GM18867 (cell line): ENCODE results near the gene TTC22.

Source experiments
- ATAC-seq: cut with Tn5 transposase; IDR thresholded peaks from one replicate; pipeline ENCODE4 v1.9.1; 2021; ENCODE audit warnings: mild to moderate bottlenecking, moderate library complexity; ENCODE audit not compliant: unreplicated experiment

TTC22 gene

DNA sequence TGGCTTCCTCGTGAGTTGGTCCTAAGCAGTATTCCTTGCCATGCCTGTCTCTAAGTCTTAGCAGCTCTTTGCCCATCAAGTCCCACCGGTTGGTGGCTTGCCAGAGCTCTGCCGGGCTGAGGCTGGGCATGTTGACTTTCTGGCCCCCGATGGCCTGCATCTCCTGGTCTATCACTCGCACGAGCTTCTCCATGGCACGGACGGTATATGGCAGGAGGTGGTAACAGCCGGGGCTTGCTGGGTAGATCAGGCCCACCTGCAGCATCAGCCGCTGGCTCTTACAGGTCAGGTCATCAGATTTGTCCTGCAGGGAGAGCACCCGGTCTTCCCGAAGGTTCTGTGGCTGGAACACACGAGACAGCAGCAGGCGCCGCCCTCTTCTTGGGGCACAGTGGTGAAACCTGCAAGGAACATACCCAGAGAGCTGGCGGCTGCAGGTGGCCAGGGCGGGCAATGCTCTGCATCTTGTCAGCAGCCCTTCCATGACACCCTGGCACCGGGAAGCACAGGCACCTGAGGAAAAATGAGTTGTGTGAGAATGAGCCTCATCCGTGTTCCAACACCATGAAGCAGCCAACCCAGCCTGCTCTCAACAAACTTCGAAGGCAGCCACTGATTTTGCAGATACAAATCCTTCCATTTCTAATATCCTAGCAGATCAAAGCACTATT, 42.3 kb downstream of the TTC22 start:
- ATAC-seq = no peak

- ATAC-seq = no peak
These were observed 43.3 kb downstream of the TTC22 start for GRCh38 chr1:54757833-54758232.

DNA sequence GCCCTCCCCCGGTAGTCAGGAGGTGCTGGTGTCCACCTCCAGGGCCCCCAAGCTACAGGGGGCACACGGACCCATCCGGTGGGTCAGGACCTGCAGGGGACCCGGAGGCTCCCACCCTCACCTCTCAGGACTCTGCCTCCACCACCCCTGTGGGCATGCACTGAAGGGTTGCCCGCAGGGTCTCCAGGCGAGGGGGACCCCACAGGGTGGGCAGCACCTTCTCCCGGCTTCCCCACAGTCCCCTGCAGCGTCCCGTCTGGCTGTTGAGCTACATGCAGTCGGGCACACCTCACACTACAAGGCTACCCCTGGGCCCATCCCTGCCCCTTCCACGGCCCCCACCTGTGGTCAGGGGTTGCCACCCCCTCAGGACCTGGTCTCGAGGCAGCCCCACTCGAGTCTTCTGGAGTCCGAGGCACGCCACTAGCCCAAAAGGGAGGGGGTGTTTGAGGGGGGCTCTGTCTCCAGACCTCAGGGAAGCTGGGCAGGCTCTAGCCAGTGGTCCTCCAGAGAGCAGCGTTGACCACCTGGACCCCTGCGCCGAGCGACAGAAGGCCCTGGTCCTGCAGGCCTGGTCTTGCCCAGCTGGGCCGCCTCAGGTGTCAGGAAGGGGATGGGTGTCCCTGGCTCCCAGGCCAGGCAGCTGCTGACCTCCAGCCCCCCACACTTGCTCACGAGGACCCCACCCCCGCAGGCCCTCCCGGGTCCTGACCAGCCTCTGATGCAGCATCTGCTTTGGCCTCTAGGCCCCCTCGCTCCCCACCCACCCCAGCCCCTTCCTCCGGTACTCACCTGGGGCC, 46.4 kb downstream of the TTC22 start:
- no peak for ATAC-seq

DNA sequence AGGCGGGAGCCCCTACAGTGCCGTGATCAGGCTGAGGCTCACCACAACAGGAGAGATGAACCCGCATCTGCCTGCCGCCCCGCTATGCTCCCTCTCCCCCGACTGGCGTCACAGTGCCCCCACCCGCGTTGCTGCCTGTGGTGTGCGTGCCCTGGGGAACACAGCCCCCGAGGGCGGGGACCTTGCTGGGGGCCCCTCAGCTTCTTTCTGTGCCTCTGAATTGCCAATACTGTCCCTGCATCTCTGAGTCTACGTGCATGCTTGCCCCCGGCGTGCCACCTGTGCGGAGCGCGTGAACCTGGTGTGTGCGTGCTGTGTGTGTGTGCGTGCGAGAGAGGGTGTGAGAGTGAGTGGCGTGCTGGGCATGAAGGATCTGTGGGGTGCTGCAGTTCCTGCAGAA, 47.1 kb downstream of the TTC22 start:
- ATAC-seq = no peak

DNA sequence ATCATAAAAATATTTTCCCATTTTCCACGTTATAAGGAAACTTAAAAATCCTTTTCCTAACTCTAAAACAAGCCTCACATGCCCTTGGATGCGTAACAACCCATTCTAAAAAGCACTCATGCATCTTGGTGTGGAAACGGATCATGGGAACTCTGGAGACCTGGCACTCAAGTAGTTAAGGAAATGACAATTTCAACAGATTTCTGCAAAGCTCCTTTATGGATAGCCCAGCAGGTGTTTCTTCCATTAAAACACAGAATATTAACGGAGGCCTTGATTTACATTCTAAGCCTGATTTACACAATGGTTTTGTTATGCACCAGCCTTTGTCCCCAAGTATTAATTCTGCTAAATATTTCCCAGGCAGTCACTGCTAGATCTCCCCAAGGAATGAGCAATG, 49.7 kb downstream of the TTC22 start:
- ATAC-seq = no peak

DNA sequence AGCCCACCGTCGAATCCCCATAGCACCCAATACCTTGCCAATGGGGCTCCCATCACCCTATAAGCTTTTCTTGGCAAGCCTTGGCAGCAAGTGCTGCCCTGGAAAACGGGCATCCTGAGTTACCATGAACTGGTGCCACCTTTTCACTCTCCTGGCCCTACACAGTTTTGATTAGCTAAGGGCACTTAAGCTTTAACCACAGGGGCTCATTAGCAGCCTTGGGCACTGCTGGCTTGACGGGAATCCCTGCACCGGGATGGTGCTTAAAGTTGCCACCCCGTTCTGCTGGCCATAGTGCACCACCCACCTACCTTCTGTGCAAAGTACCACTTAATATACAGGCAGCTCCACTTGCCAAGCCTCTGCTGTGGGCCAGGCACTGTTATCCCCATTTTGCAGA, 50.5 kb downstream of the TTC22 start:
- no peak for ATAC-seq

GRCh38 chr1:54748094-54748835, 52.9 kb downstream of the TTC22 start:
- no peak for ATAC-seq

- ATAC-seq = no peak
These were observed 55.3 kb downstream of the TTC22 start for GRCh38 chr1:54745864-54746263.

DNA sequence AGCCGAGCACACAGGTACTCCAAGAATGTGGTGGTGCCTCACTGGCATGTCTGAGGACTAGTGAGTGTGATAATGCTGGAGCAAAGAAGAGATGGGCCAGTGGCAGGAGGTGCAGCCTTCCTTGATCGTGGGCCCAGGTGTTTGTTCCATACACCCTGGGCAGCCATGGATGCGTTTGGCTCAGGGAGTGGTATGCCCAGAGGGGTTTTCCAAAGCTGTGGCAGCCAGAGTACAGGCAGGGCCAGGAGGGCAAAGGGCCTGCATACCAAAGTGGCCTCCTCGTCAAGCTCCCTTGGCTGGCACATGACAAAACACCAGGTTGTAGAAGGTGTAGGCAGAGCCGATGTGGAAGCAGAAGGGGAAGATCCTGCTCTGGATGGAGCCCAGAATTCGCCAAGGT, 55.8 kb downstream of the TTC22 start:
- no peak for ATAC-seq

DNA sequence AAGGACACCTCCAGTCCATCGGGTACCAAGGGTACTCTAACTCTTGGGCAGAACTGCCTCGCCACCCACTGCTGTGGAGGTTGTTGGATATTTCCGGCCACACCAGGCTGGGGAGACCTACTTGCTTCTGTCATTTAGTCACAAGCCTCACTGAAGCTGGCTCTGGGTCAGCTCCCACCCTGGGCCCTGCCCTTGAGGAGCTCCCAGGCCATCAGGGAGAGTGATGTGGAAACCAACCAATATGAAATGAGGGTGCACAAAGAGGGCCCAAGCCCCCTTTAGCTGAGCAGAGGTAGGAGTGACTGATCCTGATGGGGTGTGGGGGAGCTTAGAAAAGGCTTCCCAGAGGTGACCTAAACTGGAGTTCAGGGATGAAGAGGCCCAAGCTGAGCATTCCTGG, 56.4 kb downstream of the TTC22 start:
- no peak for ATAC-seq

DNA sequence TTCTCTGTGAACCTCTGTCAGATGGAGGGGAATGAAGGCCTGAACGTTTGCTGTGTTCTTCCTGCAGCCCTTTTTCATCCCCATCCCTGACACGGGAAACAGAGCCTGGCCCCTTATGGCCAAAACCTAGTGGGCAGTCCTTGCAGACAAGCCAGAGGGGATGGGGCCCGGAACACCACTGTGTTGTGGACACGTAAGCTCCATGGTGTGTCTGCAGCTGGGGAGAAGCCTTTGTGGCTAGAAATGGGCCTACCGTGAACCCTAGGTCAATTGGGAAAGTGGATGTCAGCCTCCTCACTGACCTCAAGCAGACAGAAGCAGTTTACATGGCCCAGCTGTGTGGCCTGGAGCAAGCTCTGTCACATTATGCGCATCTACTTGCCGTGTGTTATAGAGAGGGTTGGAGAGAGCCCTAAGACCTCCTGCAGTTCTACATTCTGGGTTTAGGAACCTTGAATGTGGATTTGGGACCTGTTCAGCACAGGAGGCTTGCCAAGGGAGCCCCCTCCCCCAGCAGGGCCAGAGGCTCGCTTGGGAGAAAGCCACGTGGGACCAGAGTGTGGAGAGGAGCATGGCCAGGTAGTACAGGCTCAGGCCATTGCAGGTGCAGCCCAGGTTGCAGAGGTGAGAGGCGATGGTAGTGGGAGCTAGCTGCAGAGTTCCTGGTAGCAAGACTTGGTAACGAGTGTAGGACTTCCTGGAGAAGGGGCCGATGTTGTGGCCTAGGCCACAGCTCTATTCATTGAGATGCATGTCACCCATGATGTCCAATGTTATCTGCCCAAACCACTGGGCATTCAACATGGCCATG, 57.5 kb downstream of the TTC22 start:
- no peak for ATAC-seq

GRCh38 chr1:54742282-54742681, 58.8 kb downstream of the TTC22 start:
- ATAC-seq = no peak

GRCh38 chr1:54741531-54741930, 59.6 kb downstream of the TTC22 start:
- ATAC-seq = no peak

DNA sequence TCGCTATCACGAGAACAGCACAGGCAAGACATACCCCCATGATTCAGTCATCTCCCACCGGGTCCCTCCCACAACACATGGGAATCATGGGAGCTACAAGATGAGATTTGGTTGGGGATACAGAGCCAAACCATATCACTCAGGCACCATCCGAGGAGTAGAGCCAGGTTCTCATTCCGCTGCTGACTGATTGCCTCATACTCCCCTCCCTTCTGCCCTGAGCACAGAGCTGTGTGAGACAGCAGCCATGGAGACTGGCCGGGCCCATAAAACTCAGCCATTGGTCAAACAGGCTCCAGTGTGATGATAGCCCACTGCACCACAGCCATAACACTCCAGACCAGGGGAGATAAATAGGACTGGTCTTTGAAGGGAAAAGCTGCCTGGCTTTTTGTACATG, 62.9 kb downstream of the TTC22 start:
- ATAC-seq = no peak

DNA sequence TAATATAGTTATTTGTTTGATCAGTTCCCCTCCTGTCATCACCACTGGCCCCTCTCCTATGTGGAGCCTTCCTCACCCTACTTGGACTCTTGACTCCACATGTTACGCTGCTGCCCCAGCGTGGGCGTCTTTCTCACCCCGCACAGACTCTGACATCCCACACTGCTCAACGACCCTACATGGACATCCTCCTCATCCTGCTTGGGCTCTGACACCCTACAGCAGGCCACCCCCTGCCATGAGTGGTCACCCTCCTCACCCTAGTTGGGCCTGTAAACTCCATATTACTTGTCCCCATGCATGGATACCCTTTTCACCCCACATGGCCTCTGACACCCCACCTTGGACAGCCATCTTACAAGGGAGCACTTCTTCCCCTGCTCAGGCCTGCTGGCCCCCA, 64.4 kb downstream of the TTC22 start:
- no peak for ATAC-seq
